ENCODE results near the gene DAPK1.

The DAPK1 gene

GRCh38 chr9:87597710-87598443 lies 100.2 kb downstream of the DAPK1 start:
- no peak for DNase-seq

GRCh38 chr9:87599901-87600610 lies 102.4 kb downstream of the DAPK1 start:
- no peak for DNase-seq

GRCh38 chr9:87601176-87601575 lies 103.5 kb downstream of the DAPK1 start:
- DNase-seq: no peak

- no peak for DNase-seq
Measured at GRCh38 chr9:87601595-87601994, 103.9 kb downstream of the DAPK1 start.

- no peak for DNase-seq
Measured at GRCh38 chr9:87602933-87603643, 105.4 kb downstream of the DAPK1 start.

GRCh38 chr9:87603854-87604490 lies 106.3 kb downstream of the DAPK1 start:
- no peak for DNase-seq

- DNase-seq: no peak
Measured at GRCh38 chr9:87604886-87605588, 107.4 kb downstream of the DAPK1 start.

- DNase-seq: no peak
Measured at GRCh38 chr9:87605676-87606075, 108.0 kb downstream of the DAPK1 start.

- DNase-seq: no peak
Measured at GRCh38 chr9:87606841-87607521, 109.3 kb downstream of the DAPK1 start.

- no peak for DNase-seq
Measured at GRCh38 chr9:87607859-87608258, 110.2 kb downstream of the DAPK1 start.

GRCh38 chr9:87609002-87609401 lies 111.3 kb downstream of the DAPK1 start:
- no peak for DNase-seq

GRCh38 chr9:87609486-87609885 lies 111.8 kb downstream of the DAPK1 start:
- no peak for DNase-seq

- DNase-seq: no peak
Measured at GRCh38 chr9:87610200-87611155, 112.8 kb downstream of the DAPK1 start.

GRCh38 chr9:87611776-87612175 lies 114.1 kb downstream of the DAPK1 start:
- DNase-seq: no peak

- no peak for DNase-seq
Measured at GRCh38 chr9:87612536-87612935, 114.9 kb downstream of the DAPK1 start.

GRCh38 chr9:87613265-87614111 lies 115.8 kb downstream of the DAPK1 start:
- no peak for DNase-seq

GRCh38 chr9:87614397-87614796 lies 116.7 kb downstream of the DAPK1 start:
- no peak for DNase-seq

GRCh38 chr9:87615136-87615535 lies 117.5 kb downstream of the DAPK1 start:
- no peak for DNase-seq

- no peak for DNase-seq
Measured at GRCh38 chr9:87615547-87616148, 118.0 kb downstream of the DAPK1 start.
